Dendritic cell treated with granulocyte-macrophage colony-stimulating factor and Interleukin-4, amounts not matched to agents 40 ng/mL and 50 ng/mL, for 4 days (primary cell): ENCODE measurements around the gene TFIP11.

Source experiments
- H3K27ac Mint-ChIP-seq: one replicate; pipeline ENCODE4 v1.8.0; 2022; ENCODE audit warnings: mild to moderate bottlenecking, mixed read lengths
- H3K27me3 Mint-ChIP-seq: one replicate; pipeline ENCODE4 v1.8.0; 2022; ENCODE audit warnings: mild to moderate bottlenecking, mixed read lengths
- H3K36me3 Mint-ChIP-seq: one replicate; pipeline ENCODE4 v1.8.0; 2022; ENCODE audit warnings: low read depth, mixed read lengths
- H3K4me1 Mint-ChIP-seq: one replicate; pipeline ENCODE4 v1.8.0; 2022; ENCODE audit warnings: low read depth, mixed read lengths
- H3K4me3 Mint-ChIP-seq: one replicate; pipeline ENCODE4 v1.8.0; 2022; ENCODE audit warnings: mild to moderate bottlenecking, moderate library complexity, mixed read lengths
- H3K9me3 Mint-ChIP-seq: one replicate; pipeline ENCODE4 v1.8.0; 2022; ENCODE audit warnings: mixed read lengths
- intact Hi-C: fragments of 100-400 bp; cut with micrococcal nuclease; formaldehyde crosslinking; loops from one replicate; pipeline ENCODE4 v1.15.0; 2022

The TFIP11 gene

GRCh38 chr22:26548303-26548702, 36.0 kb upstream of the TFIP11 start:
- Mint-ChIP-seq H3K4me1 (peaks cover 59% of the 10 kb centered on the region), H3K9me3 (no peaks in the 10 kb centered on the region), H3K4me3 (no peak overlapping the region), H3K27me3 (no peaks in the 10 kb centered on the region), H3K27ac (no peak overlapping the region), H3K36me3 (peaks cover 55% of the 10 kb centered on the region)
- intact Hi-C loops, result no loop called here

- H3K4me1 Mint-ChIP-seq, result peaks cover 59% of the 10 kb centered on the region
- H3K9me3 Mint-ChIP-seq, result no peaks in the 10 kb centered on the region
- no peaks in the 10 kb centered on the region for H3K27me3 Mint-ChIP-seq
- H3K4me3 Mint-ChIP-seq, result no peak overlapping the region
- H3K36me3 Mint-ChIP-seq, result peaks cover 55% of the 10 kb centered on the region
- H3K27ac Mint-ChIP-seq, result peak overlapping the region; percentile 38
- intact Hi-C loops, result no loop called here
Observed at GRCh38 chr22:26547837-26548236, 35.6 kb upstream of the TFIP11 start.

DNA sequence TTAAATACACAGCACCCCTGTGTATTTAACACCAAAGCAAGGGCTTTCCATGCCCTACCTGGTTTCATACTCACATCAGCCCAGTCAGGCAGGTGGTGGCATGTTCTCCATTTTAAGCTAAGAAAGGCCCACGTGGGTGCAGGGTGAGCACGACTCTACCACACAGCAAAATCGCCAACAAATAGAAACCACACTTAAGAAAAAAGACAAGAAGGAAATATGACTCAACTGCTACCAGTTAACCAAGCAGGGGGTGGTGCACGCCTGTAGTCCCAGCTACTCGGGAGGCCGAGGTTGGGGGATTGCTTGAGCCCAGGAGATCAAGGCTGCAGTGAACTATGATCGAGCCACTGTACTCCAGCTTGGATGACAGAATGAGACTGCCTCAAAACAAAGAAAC, 35.2 kb upstream of the TFIP11 start:
- Mint-ChIP-seq H3K27me3 (no peaks in the 10 kb centered on the region), H3K36me3 (peaks cover 55% of the 10 kb centered on the region), H3K27ac (peak overlapping the region; percentile 38), H3K4me1 (peaks cover 63% of the 10 kb centered on the region), H3K9me3 (no peaks in the 10 kb centered on the region), H3K4me3 (no peak overlapping the region)
- intact Hi-C loops, result no loop called here

- no peaks in the 10 kb centered on the region for H3K27me3 Mint-ChIP-seq
- H3K27ac Mint-ChIP-seq, result peak overlapping the region; percentile 38
- peaks cover 59% of the 10 kb centered on the region for H3K36me3 Mint-ChIP-seq
- intact Hi-C loops, result no loop called here
- H3K4me1 Mint-ChIP-seq, result peaks cover 65% of the 10 kb centered on the region
- no peak overlapping the region for H3K4me3 Mint-ChIP-seq
- no peaks in the 10 kb centered on the region for H3K9me3 Mint-ChIP-seq
Observed at GRCh38 chr22:26546282-26546681, 34.0 kb upstream of the TFIP11 start.

DNA sequence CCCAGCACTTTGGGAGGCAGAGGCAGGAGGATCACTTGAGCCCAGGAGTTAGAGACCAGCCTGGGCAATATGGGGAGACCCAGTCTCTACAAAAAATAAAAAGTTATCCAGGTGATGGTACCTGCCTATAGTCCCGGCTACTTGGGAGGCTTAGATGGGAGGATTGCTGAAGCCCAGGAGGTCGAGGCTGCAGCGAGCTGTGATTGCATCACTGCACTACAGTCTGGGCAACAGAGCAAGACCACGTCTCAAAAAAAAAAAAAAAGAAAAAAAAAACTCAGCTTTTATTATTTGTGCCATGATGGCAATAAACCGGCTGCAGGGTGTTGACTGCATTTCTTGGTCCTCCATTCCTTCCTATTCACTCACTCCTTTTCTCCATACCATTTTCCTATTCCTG, 33.6 kb upstream of the TFIP11 start:
- intact Hi-C loops, result no loop called here
- peaks cover 65% of the 10 kb centered on the region for H3K4me1 Mint-ChIP-seq
- H3K9me3 Mint-ChIP-seq, result no peaks in the 10 kb centered on the region
- H3K4me3 Mint-ChIP-seq, result no peak overlapping the region
- H3K27me3 Mint-ChIP-seq, result no peaks in the 10 kb centered on the region
- H3K36me3 Mint-ChIP-seq, result peaks cover 59% of the 10 kb centered on the region
- peak overlapping the region; percentile 38 for H3K27ac Mint-ChIP-seq

DNA sequence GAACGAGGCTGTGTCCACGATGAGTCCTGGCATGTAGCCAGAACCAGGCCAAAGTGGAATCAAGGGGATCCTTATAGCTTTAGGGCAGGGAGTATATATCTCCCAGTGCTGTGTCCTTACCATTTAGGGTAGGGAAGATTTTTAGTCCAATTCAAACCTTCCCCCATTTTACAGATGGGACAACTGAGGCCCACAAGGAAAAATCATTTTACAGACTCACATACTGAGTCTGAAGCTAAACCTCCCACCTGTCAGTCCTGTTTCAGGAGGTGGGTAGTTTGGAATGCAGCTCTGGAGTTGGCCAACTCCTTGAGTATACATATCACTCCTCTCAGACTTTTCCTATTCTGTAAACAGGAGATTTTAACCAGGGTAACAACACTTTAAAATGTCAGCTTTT, 33.1 kb upstream of the TFIP11 start:
- Mint-ChIP-seq H3K4me3 (no peak overlapping the region), H3K27ac (peak overlapping the region; percentile 38), H3K9me3 (no peaks in the 10 kb centered on the region), H3K4me1 (peaks cover 60% of the 10 kb centered on the region), H3K36me3 (peaks cover 59% of the 10 kb centered on the region), H3K27me3 (no peaks in the 10 kb centered on the region)
- intact Hi-C loops, result no loop called here

DNA sequence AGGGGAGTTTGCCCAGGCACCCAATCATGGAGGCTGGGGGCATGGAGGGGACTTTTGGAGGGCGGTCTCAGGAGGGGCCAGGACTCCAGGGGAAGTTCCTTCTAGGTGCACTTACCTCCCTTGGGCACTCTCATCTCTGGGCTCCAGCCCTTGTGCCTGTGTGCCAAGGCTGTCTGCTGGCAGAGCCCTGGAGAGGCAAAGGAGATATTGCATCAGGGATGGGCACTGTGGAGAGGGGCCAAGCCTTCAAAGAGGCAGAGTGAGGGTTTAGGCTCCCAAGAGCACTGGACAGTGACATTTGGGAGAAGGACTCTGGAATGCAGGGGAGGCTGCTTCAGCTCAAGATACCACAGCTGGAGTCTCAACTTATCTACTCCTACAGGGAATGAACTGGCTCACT, 32.2 kb upstream of the TFIP11 start:
- Mint-ChIP-seq H3K9me3 (no peaks in the 10 kb centered on the region), H3K36me3 (peaks cover 62% of the 10 kb centered on the region), H3K4me1 (peaks cover 55% of the 10 kb centered on the region), H3K27me3 (no peaks in the 10 kb centered on the region), H3K4me3 (no peak overlapping the region), H3K27ac (peak overlapping the region; percentile 93)
- intact Hi-C loops, result no loop called here

- H3K4me3 Mint-ChIP-seq, result no peak overlapping the region
- H3K9me3 Mint-ChIP-seq, result no peaks in the 10 kb centered on the region
- H3K27ac Mint-ChIP-seq, result peak overlapping the region; percentile 93
- intact Hi-C loops, result loop anchor here (2.0 kb wide), 1 partner anchor 46 kb away; no protein-coding TSS in a partner anchor
- H3K36me3 Mint-ChIP-seq, result peaks cover 72% of the 10 kb centered on the region
- H3K4me1 Mint-ChIP-seq, result peaks cover 49% of the 10 kb centered on the region
- no peaks in the 10 kb centered on the region for H3K27me3 Mint-ChIP-seq
Observed at GRCh38 chr22:26542831-26543230, 30.6 kb upstream of the TFIP11 start.

DNA sequence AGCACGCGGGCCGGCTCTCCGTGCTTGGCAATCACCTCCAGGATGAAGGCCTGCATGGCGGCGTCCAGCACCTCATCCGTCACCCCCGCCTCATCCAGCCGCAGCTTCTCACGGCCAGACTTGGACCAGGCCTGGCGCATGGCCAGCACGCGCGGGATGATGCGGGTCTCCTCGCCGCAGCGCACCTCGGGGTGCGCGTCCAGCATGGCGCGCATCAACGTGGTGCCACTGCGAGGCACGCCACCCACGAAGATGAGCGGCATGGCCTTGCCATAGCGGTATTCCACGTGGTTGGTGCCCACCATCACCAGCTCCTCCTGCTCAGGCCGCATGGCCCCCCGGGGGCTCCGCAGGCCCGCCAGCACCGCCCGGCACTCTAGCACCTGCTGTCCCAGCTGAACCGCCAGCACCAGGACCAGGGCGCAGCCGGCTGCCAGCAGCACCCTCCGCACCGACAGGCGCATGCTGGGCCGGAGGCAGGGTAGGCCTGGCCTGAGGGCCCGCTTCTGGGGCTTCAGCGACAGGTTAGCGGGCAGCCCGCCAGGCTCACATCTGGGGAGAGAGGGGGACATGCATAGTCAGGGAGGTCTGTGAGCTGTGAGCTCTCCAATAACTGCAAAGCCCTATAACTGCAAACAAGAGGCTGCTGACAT, 29.0 kb upstream of the TFIP11 start:
- H3K27me3 Mint-ChIP-seq, result no peaks in the 10 kb centered on the region
- peak overlapping the region; percentile 93 for H3K27ac Mint-ChIP-seq
- H3K36me3 Mint-ChIP-seq, result peaks cover 73% of the 10 kb centered on the region
- no peak overlapping the region for H3K4me3 Mint-ChIP-seq
- intact Hi-C loops, result no loop called here
- H3K4me1 Mint-ChIP-seq, result peaks cover 36% of the 10 kb centered on the region
- H3K9me3 Mint-ChIP-seq, result no peaks in the 10 kb centered on the region

GRCh38 chr22:26540119-26540518, 27.8 kb upstream of the TFIP11 start:
- intact Hi-C loops, result no loop called here
- H3K27ac Mint-ChIP-seq, result no peak overlapping the region
- no peak overlapping the region for H3K4me3 Mint-ChIP-seq
- H3K4me1 Mint-ChIP-seq, result peaks cover 40% of the 10 kb centered on the region
- no peaks in the 10 kb centered on the region for H3K27me3 Mint-ChIP-seq
- no peaks in the 10 kb centered on the region for H3K9me3 Mint-ChIP-seq
- peaks cover 77% of the 10 kb centered on the region for H3K36me3 Mint-ChIP-seq

- Mint-ChIP-seq H3K27ac (no peak overlapping the region), H3K4me1 (peaks cover 13% of the 10 kb centered on the region), H3K9me3 (no peaks in the 10 kb centered on the region), H3K36me3 (peaks cover 90% of the 10 kb centered on the region), H3K4me3 (no peak overlapping the region), H3K27me3 (no peaks in the 10 kb centered on the region)
- intact Hi-C loops, result no loop called here
Observed at GRCh38 chr22:26536762-26537134, 24.5 kb upstream of the TFIP11 start.

- no peak overlapping the region for H3K27ac Mint-ChIP-seq
- intact Hi-C loops, result no loop called here
- H3K27me3 Mint-ChIP-seq, result no peaks in the 10 kb centered on the region
- no peaks in the 10 kb centered on the region for H3K9me3 Mint-ChIP-seq
- H3K4me1 Mint-ChIP-seq, result peaks cover 13% of the 10 kb centered on the region
- H3K36me3 Mint-ChIP-seq, result peaks cover 90% of the 10 kb centered on the region
- no peak overlapping the region for H3K4me3 Mint-ChIP-seq
Observed at GRCh38 chr22:26536056-26536761, 23.9 kb upstream of the TFIP11 start.

- H3K27ac Mint-ChIP-seq, result peak overlapping the region; percentile 74
- H3K27me3 Mint-ChIP-seq, result no peaks in the 10 kb centered on the region
- H3K4me1 Mint-ChIP-seq, result peaks cover 13% of the 10 kb centered on the region
- no peaks in the 10 kb centered on the region for H3K9me3 Mint-ChIP-seq
- no peak overlapping the region for H3K4me3 Mint-ChIP-seq
- peaks cover 90% of the 10 kb centered on the region for H3K36me3 Mint-ChIP-seq
- intact Hi-C loops, result no loop called here
Observed at GRCh38 chr22:26535603-26535908, 23.3 kb upstream of the TFIP11 start.

GRCh38 chr22:26534874-26535602, 22.8 kb upstream of the TFIP11 start:
- H3K36me3 Mint-ChIP-seq, result peaks cover 90% of the 10 kb centered on the region

More at GRCh38 chr22:26534874-26535602, 22.8 kb upstream of the TFIP11 start:
- Mint-ChIP-seq H3K4me1 (peaks cover 17% of the 10 kb centered on the region), H3K27me3 (no peaks in the 10 kb centered on the region), H3K4me3 (no peak overlapping the region), H3K9me3 (no peaks in the 10 kb centered on the region), H3K27ac (peak overlapping the region; percentile 74)
- intact Hi-C loops, result no loop called here
